GM10248 (cell line): Measurements from ENCODE around the gene ERCC2.
"Not testable (repeated sequence)": the region's sequence is repeated elsewhere in the genome, so short reads cannot be mapped to it uniquely, and the experiment has no call there.

ENCODE experiments used
- CTCF ChIA-PET: fragments of 300-600 bp; sonication (Branson Sonifier 250); formaldehyde crosslinking; extraction: SDS; loops from one replicate; lab custom pipeline; 2021; ENCODE audit warnings: antibody characterized with exemption; lab: Yijun Ruan, JAX
- POLR2A ChIA-PET: fragments of 350-650 bp; sonication (Branson Sonifier 250); formaldehyde crosslinking; extraction: SDS; loops from one replicate; lab custom pipeline; 2020; ENCODE audit warnings: antibody characterized with exemption; lab: Yijun Ruan, JAX
- DNase-seq: peaks from one replicate; pipeline ENCODE4 v3.0.0; 2012; ENCODE audit errors: extremely low spot score
- CTCF ChIP-seq: IDR thresholded peaks from 2 replicates; pipeline ENCODE4 v1.5.1; 2012; ENCODE audit warnings: mild to moderate bottlenecking, low read depth; ENCODE audit errors: extremely low read depth, missing control alignments, control extremely low read depth

The ERCC2 gene

GRCh38 chr19:45413497-45413896 is 43.1 kb upstream of the ERCC2 start:
- no peak for DNase-seq
- no peak for TF ChIP-seq CTCF
- ChIA-PET POLR2A (no interaction called here), CTCF (interaction anchor here (1.0 to 6.9 kb wide), 6 partner anchors 11 to 230 kb away, joined by 3 to 30 read pairs (median 4); no protein-coding TSS in a partner anchor)

GRCh38 chr19:45410330-45410729 is 40.0 kb upstream of the ERCC2 start:
- POLR2A ChIA-PET, DNase-seq, CTCF ChIA-PET: not testable (repeated sequence)

DNA sequence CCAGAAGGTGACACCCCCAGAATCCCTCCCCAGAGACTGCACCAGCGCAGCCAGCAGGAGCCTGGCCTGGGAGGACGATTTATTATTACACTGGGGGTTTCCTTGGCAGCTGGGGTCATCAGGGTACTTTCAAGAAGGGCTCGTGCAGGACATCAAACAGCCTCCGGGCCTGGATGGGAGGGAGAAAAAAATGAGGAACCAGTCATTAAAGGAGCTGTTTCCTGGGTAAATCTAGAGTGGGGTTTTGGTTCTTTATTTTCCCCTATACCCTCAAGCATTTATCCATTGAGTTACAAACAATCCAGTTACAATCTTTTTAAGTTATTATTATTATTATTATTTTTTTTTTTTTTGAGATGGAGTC is 39.2 kb upstream of the ERCC2 start:
- POLR2A ChIA-PET: no interaction called here
- no peak for TF ChIP-seq CTCF
- CTCF ChIA-PET: interaction anchor here (1.2 kb wide), 2 partner anchors 9 to 19 kb away, joined by 3 to 5 read pairs; no protein-coding TSS in a partner anchor
- DNase-seq: no peak

GRCh38 chr19:45408830-45409556 is 38.6 kb upstream of the ERCC2 start:
- no peak for TF ChIP-seq CTCF
- no peak for DNase-seq
- ChIA-PET CTCF (interaction anchor here (0.7 to 1.2 kb wide), 3 partner anchors 9 to 30 kb away, joined by 3 to 5 read pairs (median 3); no protein-coding TSS in a partner anchor), POLR2A (no interaction called here)

DNA sequence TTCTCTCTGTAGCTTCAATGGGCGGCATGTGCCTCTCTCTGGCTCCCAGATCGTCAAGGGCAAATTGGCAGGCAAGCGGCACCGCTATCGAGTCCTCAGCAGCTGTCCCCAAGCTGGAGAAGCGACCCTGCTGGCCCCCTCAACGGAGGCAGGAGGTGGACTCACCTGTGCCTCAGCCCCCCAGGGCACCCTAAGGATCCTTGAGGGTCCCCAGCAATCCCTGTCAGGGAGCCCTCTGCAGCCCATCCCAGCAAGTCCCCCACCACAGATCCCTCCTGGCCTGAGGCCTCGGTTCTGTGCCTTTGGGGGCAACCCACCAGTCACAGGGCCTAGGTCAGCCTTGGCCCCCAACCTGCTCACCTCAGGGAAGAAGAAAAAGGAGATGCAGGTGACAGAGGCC is 37.7 kb upstream of the ERCC2 start:
- CTCF ChIA-PET: interaction anchor here (1.6 to 1.7 kb wide), 2 partner anchors 20 to 71 kb away, joined by 6 to 8 read pairs; no protein-coding TSS in a partner anchor
- TF ChIP-seq CTCF: no peak
- POLR2A ChIA-PET: no interaction called here
- no peak for DNase-seq

GRCh38 chr19:45407585-45407984 is 37.2 kb upstream of the ERCC2 start:
- POLR2A ChIA-PET, DNase-seq: not testable (repeated sequence)
- CTCF ChIA-PET: interaction anchor here (1.6 to 1.7 kb wide), 2 partner anchors 21 to 71 kb away, joined by 6 to 8 read pairs; no protein-coding TSS in a partner anchor

DNA sequence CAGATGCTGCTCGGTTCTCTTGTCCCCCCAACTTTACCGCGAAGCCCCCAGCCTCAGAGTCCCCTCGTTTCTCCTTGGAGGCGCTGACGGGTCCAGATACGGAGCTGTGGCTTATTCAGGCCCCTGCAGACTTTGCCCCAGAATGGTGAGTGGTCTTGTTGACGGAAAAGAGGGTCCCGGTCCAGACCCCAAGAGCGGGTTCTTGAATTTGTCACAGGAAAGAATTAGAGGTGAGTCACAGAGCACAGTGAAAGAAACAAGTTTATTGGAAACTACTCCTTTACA is 36.7 kb upstream of the ERCC2 start:
- POLR2A ChIA-PET: no interaction called here
- no peak for DNase-seq
- CTCF ChIA-PET: interaction anchor here (1.6 to 1.7 kb wide), 2 partner anchors 21 to 72 kb away, joined by 6 to 8 read pairs; no protein-coding TSS in a partner anchor
- no peak for TF ChIP-seq CTCF
